SK-N-SH treated with all-trans-retinoic acid at 6 μM for 48 hours (cell line): ENCODE data around the gene LYRM7.
A peak's percentile ranks its signal among the peaks of the same experiment; 100 is the strongest.

Experiments used
- ATAC-seq: fragments of 200-7000 bp; cut with Tn5 transposase; 3 replicates; pipeline ENCODE4 v1.9.1; 2020; ENCODE audit warnings: mild to moderate bottlenecking, moderate library complexity
- ARNTL ChIP-seq: fragments of 450-650 bp; formaldehyde crosslinking; IDR thresholded peaks from 2 replicates; pipeline ENCODE4 v1.5.0; 2020; ENCODE audit warnings: low read depth, mild to moderate bottlenecking, moderate library complexity, borderline replicate concordance
- BACH2 ChIP-seq: fragments of 250-450 bp; sonication (Bioruptor Pico); IDR thresholded peaks from 2 replicates; pipeline ENCODE4 v1.9.0; 2021; ENCODE audit warnings: mild to moderate bottlenecking, borderline replicate concordance
- CREB5 ChIP-seq: fragments of 250-450 bp; sonication (Bioruptor Pico); IDR thresholded peaks from 2 replicates; pipeline ENCODE4 v1.5.1; 2020; ENCODE audit warnings: low read depth, mild to moderate bottlenecking, moderate library complexity
- CSDC2 ChIP-seq: fragments of 250-450 bp; sonication (Bioruptor Pico); IDR thresholded peaks from 2 replicates; pipeline ENCODE4 v1.5.0; 2020; ENCODE audit warnings: mild to moderate bottlenecking, moderate library complexity
- CSRNP3 ChIP-seq: fragments of 250-450 bp; sonication (Bioruptor Pico); IDR thresholded peaks from 2 replicates; pipeline ENCODE4 v1.5.1; 2021; ENCODE audit warnings: mild to moderate bottlenecking, moderate library complexity
- ESRRG ChIP-seq: fragments of 250-450 bp; sonication (Bioruptor Pico); IDR thresholded peaks from 2 replicates; pipeline ENCODE4 v1.6.1; 2021; ENCODE audit warnings: mild to moderate bottlenecking
- GLIS3 ChIP-seq: fragments of 250-450 bp; sonication (Bioruptor Pico); IDR thresholded peaks from 2 replicates; pipeline ENCODE4 v1.5.0; 2020; ENCODE audit warnings: mild to moderate bottlenecking, moderate library complexity
- ISL1 ChIP-seq: fragments of 250-450 bp; sonication (Bioruptor Pico); IDR thresholded peaks from 2 replicates; pipeline ENCODE4 v2.1.2; 2022; ENCODE audit warnings: mild to moderate bottlenecking, moderate library complexity
- PATZ1 ChIP-seq: fragments of 250-450 bp; sonication (Bioruptor Pico); IDR thresholded peaks from 2 replicates; pipeline ENCODE4 v1.8.0; 2020; ENCODE audit warnings: mild to moderate bottlenecking, moderate library complexity, borderline replicate concordance
- POU6F1 ChIP-seq: fragments of 250-450 bp; sonication (Bioruptor Pico); IDR thresholded peaks from 2 replicates; pipeline ENCODE4 v1.8.0; 2021; ENCODE audit warnings: low read depth, mild to moderate bottlenecking, moderate library complexity, borderline replicate concordance
- PPARA ChIP-seq: fragments of 250-450 bp; sonication (Bioruptor Pico); IDR thresholded peaks from 2 replicates; pipeline ENCODE4 v1.5.0; 2020; ENCODE audit warnings: mild to moderate bottlenecking, borderline replicate concordance
- RARB ChIP-seq: fragments of 250-450 bp; sonication (Bioruptor Pico); IDR thresholded peaks from 2 replicates; pipeline ENCODE4 v1.8.0; 2021; ENCODE audit warnings: mild to moderate bottlenecking, moderate library complexity
- SNAI2 ChIP-seq: fragments of 250-450 bp; sonication (Bioruptor Pico); IDR thresholded peaks from 2 replicates; pipeline ENCODE4 v1.5.0; 2020; ENCODE audit warnings: mild to moderate bottlenecking, moderate library complexity
- TCF4 ChIP-seq: fragments of 250-450 bp; sonication (Bioruptor Pico); IDR thresholded peaks from 2 replicates; pipeline ENCODE4 v1.8.0; 2021; ENCODE audit warnings: mild to moderate bottlenecking, moderate library complexity, borderline replicate concordance
- TOX ChIP-seq: fragments of 250-450 bp; sonication (Bioruptor Pico); IDR thresholded peaks from 2 replicates; pipeline ENCODE4 v1.8.0; 2021; ENCODE audit warnings: mild to moderate bottlenecking, moderate library complexity, borderline replicate concordance
- TSHZ2 ChIP-seq: fragments of 250-450 bp; sonication (Bioruptor Pico); IDR thresholded peaks from 2 replicates; pipeline ENCODE4 v1.5.0; 2020; ENCODE audit warnings: mild to moderate bottlenecking, moderate library complexity
- ZC3H10 ChIP-seq: fragments of 250-450 bp; sonication (Bioruptor Pico); IDR thresholded peaks from 2 replicates; pipeline ENCODE4 v1.5.1; 2021; ENCODE audit warnings: mild to moderate bottlenecking, moderate library complexity
- ZFP3 ChIP-seq: fragments of 250-450 bp; sonication (Bioruptor Pico); IDR thresholded peaks from 2 replicates; pipeline ENCODE4 v1.5.0; 2020; ENCODE audit warnings: mild to moderate bottlenecking, moderate library complexity
- ZFP30 ChIP-seq: fragments of 450-650 bp; formaldehyde crosslinking; IDR thresholded peaks from 2 replicates; pipeline ENCODE4 v1.5.0; 2022; ENCODE audit warnings: mild to moderate bottlenecking, moderate library complexity
- ZNF565 ChIP-seq: fragments of 450-650 bp; formaldehyde crosslinking; conservative IDR thresholded peaks from 2 replicates; pipeline ENCODE4 v1.5.0; 2020; ENCODE audit warnings: low read depth, mild to moderate bottlenecking, moderate library complexity
- ZNF70 ChIP-seq: fragments of 450-650 bp; formaldehyde crosslinking; IDR thresholded peaks from 2 replicates; pipeline ENCODE4 v1.5.0; 2020; ENCODE audit warnings: mild to moderate bottlenecking, moderate library complexity
- ZNF8 ChIP-seq: fragments of 450-650 bp; formaldehyde crosslinking; IDR thresholded peaks from 2 replicates; pipeline ENCODE4 v1.5.0; 2020; ENCODE audit warnings: mild to moderate bottlenecking, moderate library complexity

Gene LYRM7

GRCh38 chr5:131163276-131164119 is 7.2 kb upstream of the LYRM7 start:
- TF ChIP-seq ISL1 (CRISPR knock-in tag) (no peak), ZC3H10 (CRISPR knock-in tag) (no peak), BACH2 (CRISPR knock-in tag) (no peak), ZNF8 (CRISPR knock-in tag) (no peak), PPARA (CRISPR knock-in tag) (no peak), SNAI2 (no peak), CREB5 (no peak), TOX (CRISPR knock-in tag) (no peak), GLIS3 (CRISPR knock-in tag) (no peak), TSHZ2 (CRISPR knock-in tag) (no peak), ZNF70 (no peak), PATZ1 (no peak), ARNTL (CRISPR knock-in tag) (no peak), ZFP30 (CRISPR knock-in tag) (no peak), TCF4 (CRISPR knock-in tag) (no peak), RARB (CRISPR knock-in tag) (no peak), ZFP3 (CRISPR knock-in tag) (no peak), CSDC2 (CRISPR knock-in tag) (no peak)
- TF ChIP-seq, all 23 proteins: peak for 0
- no peak for ATAC-seq

GRCh38 chr5:131164191-131165118 is 6.3 kb upstream of the LYRM7 start:
- no peak for TF ChIP-seq CSDC2 (CRISPR knock-in tag)
- no peak for TF ChIP-seq ZNF565 (CRISPR knock-in tag)
- TF ChIP-seq ZNF70: no peak
- TF ChIP-seq ZFP3 (CRISPR knock-in tag): no peak
- no peak for TF ChIP-seq ZC3H10 (CRISPR knock-in tag)
- no peak for TF ChIP-seq PATZ1
- no peak for TF ChIP-seq ZFP30 (CRISPR knock-in tag)
- no peak for TF ChIP-seq RARB (CRISPR knock-in tag)
- no peak for TF ChIP-seq ESRRG
- TF ChIP-seq SNAI2: no peak
- no peak for TF ChIP-seq CREB5
- TF ChIP-seq PPARA (CRISPR knock-in tag): no peak
- TF ChIP-seq CSRNP3 (CRISPR knock-in tag): no peak
- TF ChIP-seq POU6F1 (CRISPR knock-in tag): no peak
- ATAC-seq: peak; percentile 80
